GM21360 (cell line): Measurements from ENCODE around the gene HMCN2.
"Not testable (repeated sequence)": the region's sequence is repeated elsewhere in the genome, so short reads cannot be mapped to it uniquely, and the experiment has no call there.

Experiments
- ATAC-seq: cut with Tn5 transposase; IDR thresholded peaks from one replicate; pipeline ENCODE4 v1.9.1; 2021; ENCODE audit warnings: mild to moderate bottlenecking, moderate library complexity; ENCODE audit not compliant: unreplicated experiment

Gene HMCN2

DNA sequence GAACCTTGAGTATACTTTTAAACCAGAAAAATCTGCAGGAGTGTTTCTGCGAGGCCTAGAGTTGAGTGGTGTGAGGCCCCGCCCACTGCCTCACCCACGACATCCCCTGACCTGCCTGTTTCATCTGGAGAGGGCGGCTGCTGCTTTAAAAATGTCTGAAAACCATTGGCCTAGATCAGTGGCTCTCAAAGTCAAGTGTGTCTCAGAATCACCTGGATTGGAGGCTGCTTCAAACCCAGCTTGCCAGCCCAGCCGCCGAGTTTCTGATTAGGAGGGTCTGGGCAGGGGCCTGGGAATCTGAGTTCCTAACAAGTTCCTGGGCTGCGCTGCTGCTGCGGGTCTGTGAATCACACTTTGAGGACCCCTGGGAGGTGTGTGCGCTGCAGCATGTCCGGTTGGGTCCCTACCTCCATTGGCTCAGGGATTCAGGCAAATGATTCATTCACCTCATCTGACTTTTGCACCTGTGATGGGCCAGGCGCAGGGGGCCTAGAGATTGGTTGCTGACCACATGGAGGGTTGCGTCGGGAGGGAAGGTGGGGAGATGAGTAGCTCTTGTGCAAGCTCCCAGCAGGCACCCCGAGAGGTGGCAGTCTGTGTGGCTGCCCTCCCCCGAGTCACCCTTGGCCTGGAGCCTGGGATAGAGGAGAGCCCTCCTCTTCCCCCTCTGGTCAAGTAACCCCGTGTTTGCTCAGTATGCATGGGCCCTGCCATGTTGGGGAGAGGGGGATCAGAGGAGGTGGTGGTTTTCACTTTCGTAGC lies 27.6 kb upstream of the HMCN2 start:
- ATAC-seq = no peak

DNA sequence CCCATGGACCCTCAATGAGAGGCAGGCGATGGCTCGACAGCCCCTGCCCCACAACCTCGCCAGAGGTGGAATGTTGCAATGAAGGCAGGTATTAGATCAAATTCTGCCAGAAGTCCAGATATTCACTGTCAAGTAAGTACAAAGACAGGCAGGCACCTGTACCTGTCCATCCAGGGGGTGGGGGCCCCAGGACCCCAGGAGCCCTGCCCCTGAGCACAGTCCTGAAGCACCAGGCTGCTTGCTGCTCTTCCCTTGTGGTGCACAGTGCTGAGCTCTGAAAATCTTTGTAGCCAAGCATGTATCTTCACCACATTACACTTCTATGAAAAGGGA lies 26.2 kb upstream of the HMCN2 start:
- no peak for ATAC-seq

DNA sequence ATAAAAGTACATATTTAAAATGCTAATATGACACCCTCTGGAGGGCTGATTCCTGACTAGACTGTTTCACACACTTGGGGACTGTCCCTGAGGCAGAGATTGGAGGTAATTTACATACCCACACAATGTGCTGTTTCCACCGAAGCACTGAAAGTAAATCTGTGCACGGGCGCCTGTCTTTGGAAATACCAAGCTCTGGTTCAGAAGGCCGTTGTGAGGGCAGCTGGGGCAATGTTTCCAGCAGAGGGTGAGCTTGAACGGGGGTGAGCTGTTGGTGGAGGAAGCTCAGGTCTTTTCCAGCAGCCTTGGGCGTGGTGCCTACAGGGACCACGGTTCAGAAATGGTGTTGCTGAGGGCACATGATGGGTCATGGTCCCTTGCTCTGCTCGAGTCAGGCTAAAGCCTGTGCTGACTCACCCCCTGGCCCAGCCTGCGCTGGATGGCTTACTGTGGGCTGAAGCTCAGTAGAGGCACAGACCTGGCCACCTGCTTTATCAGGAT lies 25.8 kb upstream of the HMCN2 start:
- peak; percentile 72 for ATAC-seq

DNA sequence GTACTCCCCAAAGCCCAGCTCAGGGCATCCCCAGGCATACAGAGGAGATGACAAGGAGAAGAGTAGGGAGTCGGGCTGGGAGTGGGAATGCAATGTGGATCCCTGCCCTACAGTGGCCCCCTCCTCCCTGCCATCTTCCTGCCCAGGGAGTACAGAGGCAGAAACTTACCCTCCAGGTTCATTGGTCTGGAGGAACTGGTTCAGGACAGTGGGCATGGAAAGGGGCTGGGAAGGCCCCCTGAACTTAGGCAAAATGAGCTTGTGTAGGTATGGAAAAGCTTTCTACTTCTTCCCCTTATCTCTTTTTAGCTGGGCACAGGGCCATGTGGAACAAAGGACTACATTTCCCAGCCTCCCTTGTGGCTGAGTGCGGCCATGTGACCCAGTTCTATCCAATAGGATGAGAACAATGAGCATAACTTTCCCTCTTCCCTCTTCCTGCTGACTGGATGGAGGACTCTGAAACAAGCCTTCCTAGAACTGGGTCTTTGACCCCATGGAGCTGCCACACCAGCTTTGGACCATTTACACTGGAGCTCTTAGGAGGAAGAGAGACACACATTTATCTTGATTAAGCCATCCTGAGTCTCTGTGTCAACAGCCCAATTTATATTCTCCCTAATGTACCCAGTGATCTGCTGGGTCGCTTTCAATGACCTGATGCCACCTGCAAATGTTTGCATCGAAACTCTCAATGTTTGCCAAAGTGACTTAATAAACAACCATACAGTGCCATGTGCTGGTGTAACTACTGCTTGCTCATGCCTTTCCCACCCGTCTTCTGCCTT lies 25.0 kb upstream of the HMCN2 start:
- no peak for ATAC-seq

DNA sequence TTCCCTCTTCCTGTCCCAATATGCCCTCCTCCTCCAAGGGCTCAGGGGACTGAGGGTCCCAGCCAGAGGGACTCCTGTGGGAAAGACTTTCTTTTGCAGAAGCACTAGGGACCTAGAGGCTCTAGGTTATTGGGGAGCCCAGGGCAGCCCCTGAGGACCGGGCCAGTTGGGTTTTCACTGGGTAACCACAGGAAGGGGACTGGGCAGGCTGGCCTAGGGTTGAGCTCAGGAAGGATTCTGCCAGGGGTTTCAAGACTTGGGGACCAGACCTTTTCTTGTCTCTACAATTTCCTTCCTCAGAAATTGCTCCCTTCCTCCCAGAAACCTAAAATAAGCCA lies 24.4 kb upstream of the HMCN2 start:
- no peak for ATAC-seq

DNA sequence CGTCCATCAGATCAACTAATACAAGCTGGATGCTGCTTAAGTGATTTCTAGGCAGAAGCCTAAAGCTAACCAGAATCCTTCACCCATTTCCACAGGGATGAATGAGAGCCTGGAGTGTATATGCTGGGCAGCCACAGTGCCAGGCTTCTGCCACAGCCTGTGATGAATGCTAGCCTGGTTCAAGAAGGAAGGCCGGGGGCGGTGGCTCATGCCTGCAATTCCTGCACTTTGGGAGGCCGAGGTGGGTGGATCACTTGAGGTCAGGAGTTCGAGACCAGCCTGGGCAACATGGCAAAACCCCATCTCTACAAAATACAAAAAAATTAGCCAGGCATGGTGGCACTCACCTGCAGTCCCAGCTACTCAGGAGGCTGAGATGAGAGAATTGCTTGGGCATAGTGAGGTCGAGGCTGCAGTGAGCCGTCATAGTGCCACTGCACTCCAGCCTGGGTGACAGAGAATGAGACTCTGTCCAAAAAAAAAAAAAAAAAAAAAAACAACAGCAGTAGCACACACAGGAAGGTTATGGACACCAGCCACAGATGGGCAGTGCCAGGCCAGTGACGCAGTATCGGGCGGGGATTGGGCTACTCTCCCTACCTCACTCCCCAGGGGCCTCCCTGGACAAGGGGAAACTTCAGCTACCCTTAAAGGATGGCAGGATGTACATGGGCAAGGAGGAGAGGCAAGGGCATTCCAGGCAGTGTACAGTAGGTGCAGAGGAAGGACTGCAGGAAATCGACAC lies 23.1 kb upstream of the HMCN2 start:
- ATAC-seq = no peak

DNA sequence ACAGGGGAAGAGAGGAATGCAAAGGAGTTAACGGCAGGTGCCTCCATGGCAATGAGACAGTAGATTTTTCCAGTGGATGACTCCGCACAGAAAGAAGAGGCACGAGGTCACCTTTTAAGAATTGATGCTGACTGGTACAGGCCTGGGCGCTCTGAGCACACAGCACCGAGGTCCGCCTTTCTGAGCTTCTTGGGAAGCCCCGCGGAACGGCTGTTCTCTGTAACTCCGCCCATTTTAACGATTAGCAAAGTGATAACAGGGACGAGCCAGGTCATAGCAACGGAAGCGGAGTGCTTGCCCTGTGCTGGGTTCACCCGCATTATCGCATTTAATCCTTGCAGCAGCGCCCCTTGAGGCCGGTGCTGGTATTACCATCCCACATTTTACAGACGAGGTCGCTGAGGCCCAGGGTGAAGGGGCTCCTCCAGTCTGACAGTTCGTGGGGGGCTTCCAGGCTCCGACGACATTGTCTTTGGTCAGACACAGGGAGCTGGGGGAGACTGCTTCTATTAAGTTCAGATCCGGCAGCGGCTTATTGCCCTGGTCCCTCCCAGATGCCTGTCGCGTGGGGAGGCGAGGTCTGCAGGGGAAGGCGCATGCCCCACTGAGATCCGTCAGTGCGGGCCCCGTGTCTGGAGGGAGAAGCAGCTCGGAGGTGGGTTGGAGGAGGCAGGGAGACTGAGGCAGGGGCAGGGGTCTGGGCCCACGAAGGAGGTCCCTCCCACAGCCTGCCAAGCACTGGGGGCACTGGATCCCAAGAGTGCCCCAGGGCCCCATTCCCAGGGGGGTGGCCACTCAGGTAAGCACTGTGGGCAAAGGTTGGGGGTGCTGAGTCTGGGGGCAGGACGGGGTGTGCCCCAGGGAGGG lies 22.3 kb upstream of the HMCN2 start:
- no peak for ATAC-seq

DNA sequence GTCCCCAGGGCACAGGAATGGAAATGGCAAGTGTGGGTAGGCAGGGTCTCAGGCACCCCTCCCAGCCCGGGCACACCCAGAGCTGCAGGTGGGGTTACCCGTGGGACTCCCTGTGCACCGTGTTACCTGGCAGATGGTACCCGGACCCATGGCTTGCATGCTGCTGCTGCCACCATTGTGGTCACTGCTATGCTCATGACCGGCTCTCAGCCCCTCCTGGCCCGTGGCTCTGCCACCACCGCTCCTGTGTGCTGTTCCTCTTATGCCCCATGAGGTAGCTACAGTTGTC lies 21.7 kb upstream of the HMCN2 start:
- ATAC-seq = no peak

DNA sequence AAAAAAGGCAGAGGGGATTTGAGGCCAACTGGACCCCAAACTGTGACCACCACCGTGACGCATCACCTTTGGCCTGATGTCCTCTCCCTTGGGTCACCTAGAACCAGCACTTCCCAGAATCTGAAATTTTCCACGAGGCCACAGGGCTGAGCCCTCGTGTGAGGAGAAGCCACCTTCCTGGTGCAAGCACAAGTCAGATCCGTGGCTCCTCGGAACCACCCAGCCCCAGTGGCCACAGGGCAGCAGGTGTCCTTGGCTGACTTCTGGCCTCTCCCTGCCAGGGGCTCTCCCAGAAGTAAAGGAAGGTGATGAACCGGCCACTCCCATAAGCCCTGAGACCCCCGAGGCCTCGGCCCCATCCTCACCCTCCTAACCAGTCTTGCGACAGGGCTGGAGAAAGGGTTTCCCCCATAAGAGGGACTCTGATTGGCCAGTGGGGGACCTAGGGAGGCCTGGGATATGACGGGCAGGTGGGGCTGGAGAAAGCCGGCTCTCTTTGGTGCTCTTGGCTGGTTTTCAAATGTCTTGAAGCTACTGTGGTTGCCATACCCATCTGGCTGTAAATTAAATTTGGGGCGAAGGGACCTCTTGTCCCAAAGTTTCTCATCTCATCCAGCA lies 20.9 kb upstream of the HMCN2 start:
- ATAC-seq = no peak

DNA sequence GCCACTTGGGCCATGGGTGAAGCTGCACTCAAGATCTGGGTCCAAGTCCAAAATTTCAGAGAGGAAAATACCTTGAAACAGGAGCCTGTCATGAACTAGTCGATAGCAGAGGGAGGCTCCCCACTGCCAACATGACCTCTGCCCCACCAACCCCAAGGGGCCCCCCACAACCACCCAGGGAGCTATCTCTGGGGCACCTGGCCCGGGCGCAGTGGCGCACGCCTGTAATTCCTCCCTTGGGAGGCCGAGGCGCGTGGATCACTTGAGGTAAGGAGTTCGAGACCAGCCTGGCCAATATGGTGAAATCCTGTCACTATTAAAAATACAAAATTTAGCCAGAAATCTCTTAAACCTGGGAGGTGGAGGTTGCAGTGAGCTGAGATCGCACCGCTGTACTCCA lies 20.1 kb upstream of the HMCN2 start:
- ATAC-seq = no peak

DNA sequence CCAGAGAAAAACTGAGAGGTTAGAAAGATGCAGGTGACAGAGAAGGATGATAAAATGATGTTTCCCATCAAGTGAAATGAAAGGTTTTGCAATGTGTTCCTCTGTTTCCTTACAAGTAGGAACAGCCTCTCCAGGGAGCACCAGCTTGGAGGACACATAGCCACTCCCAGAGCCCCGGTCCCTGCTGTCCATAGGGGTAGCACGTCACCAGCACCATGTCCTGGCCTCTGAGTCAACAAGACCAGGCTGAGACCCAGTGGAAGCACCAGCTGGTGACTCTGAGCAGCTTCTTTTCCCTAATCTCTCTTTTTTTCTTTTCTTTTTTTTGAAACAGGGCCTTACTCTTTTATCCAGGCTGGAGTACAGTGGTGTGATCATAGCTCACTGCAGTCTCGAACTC lies 19.4 kb upstream of the HMCN2 start:
- ATAC-seq = no peak

DNA sequence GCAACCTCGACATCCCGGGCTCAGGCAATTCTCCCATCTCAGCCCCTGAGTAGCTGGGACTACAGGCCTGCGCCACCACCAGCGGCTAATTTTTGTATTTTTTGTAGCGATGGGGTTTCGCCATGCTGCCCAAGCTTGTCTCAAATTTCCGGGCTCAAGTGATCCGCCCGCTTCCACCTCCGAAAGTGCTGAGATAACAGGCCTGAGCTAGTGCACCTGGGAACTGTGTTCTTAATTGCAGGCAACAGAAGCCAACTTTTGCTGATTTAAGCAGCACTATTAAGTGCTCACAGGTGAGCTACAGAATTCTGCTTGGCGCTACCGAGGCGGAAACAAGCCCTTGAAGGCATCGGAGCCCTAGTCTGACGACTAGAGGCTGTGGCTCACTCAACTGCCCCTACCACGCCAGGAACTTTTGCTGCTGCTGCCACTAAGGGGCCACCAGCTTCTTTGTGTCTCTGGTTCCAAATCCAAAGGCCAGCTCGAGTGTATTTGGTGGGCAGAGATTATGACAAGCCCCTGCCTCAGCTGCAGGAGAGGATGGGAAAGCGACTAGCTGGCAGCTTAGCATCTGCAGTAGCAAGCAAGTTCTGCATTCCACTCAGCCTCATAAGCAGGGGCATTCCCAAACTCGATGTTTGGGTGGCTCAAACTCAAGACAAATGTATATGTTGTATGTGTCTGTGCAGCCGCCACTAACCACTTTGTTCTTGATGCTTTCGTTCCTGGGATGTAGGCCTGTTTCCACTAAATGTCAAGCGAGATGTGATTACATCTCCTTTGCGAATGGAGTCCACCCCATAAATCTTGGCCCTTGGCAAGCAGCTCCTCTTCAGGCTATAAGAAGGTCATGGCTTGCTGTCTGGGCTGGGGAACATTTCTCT lies 10.6 kb upstream of the HMCN2 start:
- no peak for ATAC-seq

DNA sequence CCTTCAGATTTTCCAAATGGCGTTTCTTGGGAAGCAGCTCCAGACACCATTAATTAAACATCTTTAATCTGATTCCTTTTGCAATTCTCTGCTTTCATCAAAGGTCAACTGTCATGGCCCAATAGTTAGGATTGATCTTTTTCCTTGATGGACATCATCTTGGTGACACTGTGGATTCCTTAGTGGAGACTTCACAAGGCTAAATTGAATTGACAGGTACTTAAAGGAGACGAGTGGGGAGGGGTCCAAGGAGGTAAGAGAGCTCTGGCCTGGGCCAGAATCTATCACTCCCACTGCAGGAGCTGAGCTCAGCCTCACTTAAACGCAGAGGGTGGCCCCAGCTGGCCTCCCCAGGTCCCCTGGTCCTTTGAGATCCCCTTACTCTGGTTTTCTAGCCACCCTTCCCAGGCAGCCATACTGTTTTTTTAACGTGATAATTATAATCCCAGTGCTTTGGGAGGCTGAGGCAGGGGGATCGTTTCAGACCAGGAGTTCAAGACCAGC lies 9.9 kb upstream of the HMCN2 start:
- ATAC-seq = no peak

DNA sequence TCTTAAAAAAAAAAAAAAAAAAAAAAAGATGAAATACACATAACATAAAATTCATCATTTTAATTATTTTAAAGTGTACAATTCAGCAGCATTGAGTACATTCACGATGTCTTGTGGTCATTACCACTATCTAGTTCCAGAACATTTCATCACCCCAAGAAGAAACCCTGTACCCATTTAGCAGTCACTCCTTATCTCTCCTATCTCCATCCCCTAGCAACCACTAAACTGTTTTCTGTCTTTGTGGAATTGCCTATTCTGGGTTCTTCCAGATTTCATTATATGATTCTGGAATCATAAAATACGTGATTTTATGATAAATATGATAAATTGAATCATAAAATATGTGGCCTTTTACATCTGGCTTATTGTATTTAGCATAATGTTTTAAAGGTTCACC lies 8.9 kb upstream of the HMCN2 start:
- no peak for ATAC-seq

DNA sequence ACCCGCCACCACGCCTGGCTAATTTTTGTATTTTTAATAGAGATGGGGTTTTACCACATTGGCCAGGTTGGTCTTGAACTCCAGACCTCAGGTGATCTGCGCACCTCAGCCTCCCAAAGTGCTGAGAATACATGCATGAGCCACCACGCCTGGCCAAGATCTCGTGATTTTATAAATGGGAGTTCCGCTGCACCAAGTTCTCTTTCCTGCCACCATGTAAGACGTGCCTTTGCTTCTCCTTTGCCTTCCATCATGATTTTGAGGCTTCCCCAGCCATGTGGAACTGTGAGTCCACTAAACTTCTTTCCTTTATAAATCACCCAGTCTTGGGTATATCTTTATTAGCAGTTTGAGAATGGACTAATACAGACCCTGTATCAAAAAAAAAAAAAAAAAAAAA lies 7.4 kb upstream of the HMCN2 start:
- ATAC-seq = not testable (repeated sequence)

DNA sequence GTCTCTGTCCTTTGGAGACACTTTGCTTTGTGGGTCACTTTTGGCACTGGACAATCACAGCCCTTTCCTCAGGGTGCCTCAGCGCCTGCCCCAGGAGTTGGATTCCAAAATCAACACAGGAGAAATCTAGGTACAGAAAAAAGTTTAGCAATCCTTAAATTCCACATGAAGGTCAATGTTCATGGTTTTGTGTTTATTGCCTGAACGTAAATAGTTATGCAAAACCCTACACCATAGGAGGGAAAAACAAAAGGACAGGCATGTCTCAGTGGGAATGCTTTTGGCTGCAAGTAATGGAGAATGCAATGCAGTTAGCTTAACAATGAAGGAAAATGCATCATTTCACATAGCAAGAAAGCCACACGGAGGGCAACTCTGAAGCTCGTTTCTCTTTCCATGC lies 6.5 kb upstream of the HMCN2 start:
- ATAC-seq = no peak

DNA sequence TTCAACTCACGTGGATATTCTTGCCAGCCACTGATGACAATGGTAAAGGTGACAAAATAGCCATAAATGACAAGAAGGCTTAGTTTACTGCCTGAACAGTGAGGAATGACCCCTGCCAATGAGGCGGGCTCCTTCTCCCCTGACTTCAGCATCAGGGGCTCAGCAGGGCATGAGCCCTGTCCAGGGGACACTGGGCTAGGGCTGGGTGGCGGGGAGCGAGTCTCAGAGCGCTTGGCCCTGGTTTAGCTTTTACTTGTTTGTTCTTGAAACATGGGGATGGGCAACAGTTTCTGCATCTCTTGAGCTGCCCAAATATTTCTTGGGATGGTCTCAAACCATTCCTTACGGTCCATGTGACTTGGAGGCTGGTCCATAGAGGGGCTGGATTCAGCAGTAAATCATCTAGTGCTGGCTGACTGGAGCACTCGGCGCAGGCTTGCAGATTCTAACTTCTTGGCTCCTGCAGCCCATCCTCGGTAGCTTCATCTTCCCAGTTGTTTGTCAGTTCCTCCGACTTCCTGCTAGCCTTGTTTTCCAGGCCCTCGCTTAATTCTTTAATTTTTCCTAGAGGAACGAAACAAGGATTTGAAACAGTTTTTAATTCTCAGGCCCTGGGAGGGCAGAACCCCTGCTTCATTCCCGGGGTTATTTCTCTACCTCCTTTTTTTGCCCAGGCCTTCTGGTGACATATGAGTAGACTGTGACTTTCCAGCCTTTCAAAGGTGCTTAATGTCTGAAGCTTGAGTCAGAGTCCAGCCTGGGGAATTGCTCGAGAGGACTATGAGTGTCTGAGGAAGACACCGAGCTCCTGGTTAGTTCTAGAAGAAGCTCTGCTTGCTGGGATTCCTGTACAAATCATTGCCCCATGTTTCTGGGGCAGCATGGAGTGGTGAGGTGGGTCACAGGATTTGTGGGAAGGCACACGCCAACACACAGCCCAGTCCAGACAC lies 4.5 kb upstream of the HMCN2 start:
- no peak for ATAC-seq

DNA sequence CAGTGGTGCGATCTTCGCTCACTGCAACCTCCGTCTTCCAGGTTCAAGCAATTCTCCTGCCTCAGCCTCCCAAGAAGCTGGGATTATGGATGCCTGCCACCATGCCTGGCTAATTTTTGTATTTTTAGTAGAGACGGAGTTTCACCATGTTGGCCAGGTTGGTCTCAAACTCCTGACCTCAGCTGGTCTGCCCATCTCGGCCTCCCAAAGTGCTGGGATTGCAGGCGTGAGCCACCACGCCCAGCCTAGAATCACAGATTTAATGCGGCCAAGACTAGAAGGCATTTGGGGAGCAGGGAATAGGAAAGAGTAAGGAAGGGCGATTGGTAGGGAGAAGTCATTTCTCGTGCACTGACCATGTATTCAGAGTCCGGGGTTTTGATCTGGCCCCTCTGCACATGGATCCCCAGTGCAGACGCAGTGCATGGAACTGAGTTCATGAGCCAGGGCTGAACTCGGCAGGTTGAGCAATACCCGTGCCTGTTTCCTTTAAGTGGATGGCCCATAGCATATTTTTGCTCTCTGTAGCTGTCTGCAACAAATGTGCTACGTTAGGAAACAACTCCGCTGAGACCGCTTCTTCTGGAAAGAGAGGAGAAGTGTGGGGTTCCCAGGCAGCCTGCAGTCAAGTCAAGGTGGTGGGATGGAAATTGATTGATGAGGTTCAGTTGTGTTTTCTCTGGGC lies 3.4 kb upstream of the HMCN2 start:
- ATAC-seq = no peak
